HEK293 (cell line): Measurements from ENCODE around the gene MTERF1.

Experiments
- GLI2 ChIP-seq: fragments of 450-650 bp; formaldehyde crosslinking; IDR thresholded peaks from 2 replicates; pipeline ENCODE4; 2017; ENCODE audit warnings: missing biosample characterization, missing genetic modification characterization, low read depth, borderline replicate concordance
- HOXD13 ChIP-seq: sonication (generic); formaldehyde crosslinking; IDR thresholded peaks from 2 replicates; pipeline ENCODE4 v1.8.0; 2022; ENCODE audit warnings: missing genetic modification reagents, borderline replicate concordance
- OSR2 ChIP-seq: fragments of 450-650 bp; formaldehyde crosslinking; IDR thresholded peaks from 2 replicates; pipeline ENCODE4 v1.5.1; 2016; ENCODE audit warnings: missing biosample characterization, missing genetic modification characterization
- PRDM1 ChIP-seq: fragments of 450-650 bp; formaldehyde crosslinking; IDR thresholded peaks from 2 replicates; pipeline ENCODE4; 2016; ENCODE audit warnings: missing biosample characterization, missing genetic modification characterization
- SALL2 ChIP-seq: fragments of 450-650 bp; formaldehyde crosslinking; IDR thresholded peaks from 2 replicates; pipeline ENCODE4 v1.5.0; 2017; ENCODE audit warnings: missing biosample characterization, mild to moderate bottlenecking, missing genetic modification characterization, borderline replicate concordance
- TCF7L2 ChIP-seq: IDR thresholded peaks from 2 replicates; pipeline ENCODE4 v1.6.1; 2011; ENCODE audit warnings: low read depth, mild to moderate bottlenecking, inconsistent platforms, low read length, moderate library complexity, borderline replicate concordance
- YY1 ChIP-seq: fragments of 450-650 bp; formaldehyde crosslinking; IDR thresholded peaks from 2 replicates; pipeline ENCODE4 v1.5.1; 2018; ENCODE audit warnings: missing biosample characterization, missing genetic modification characterization
- ZBTB17 ChIP-seq: fragments of 450-650 bp; formaldehyde crosslinking; IDR thresholded peaks from 2 replicates; pipeline ENCODE4 v1.5.1; 2016; ENCODE audit warnings: missing biosample characterization, missing genetic modification characterization
- ZFP69B ChIP-seq: fragments of 450-650 bp; formaldehyde crosslinking; IDR thresholded peaks from 2 replicates; pipeline ENCODE4 v1.5.1; 2016; ENCODE audit warnings: missing biosample characterization, missing genetic modification characterization
- ZNF112 ChIP-seq: fragments of 450-650 bp; formaldehyde crosslinking; IDR thresholded peaks from 2 replicates; pipeline ENCODE4 v1.5.0; 2017; ENCODE audit warnings: missing biosample characterization, missing genetic modification characterization
- ZNF138 ChIP-seq: fragments of 450-650 bp; formaldehyde crosslinking; IDR thresholded peaks from 2 replicates; pipeline ENCODE4 v1.5.1; 2016; ENCODE audit warnings: missing biosample characterization, missing genetic modification characterization, borderline replicate concordance
- ZNF146 ChIP-seq: fragments of 450-650 bp; formaldehyde crosslinking; IDR thresholded peaks from 2 replicates; pipeline ENCODE4 v1.5.1; 2016; ENCODE audit warnings: missing biosample characterization, missing genetic modification characterization
- ZNF157 ChIP-seq: fragments of 450-650 bp; formaldehyde crosslinking; IDR thresholded peaks from 2 replicates; pipeline ENCODE4 v1.5.1; 2016; ENCODE audit warnings: missing biosample characterization, missing genetic modification characterization
- ZNF16 ChIP-seq: fragments of 450-650 bp; formaldehyde crosslinking; IDR thresholded peaks from 2 replicates; pipeline ENCODE4 v1.5.1; 2016; ENCODE audit warnings: low read depth, missing biosample characterization, missing genetic modification characterization
- ZNF184 ChIP-seq: fragments of 450-650 bp; IDR thresholded peaks from 2 replicates; pipeline ENCODE4 v1.5.1; 2018; ENCODE audit warnings: missing biosample characterization, mild to moderate bottlenecking, missing genetic modification characterization
- ZNF24 ChIP-seq: fragments of 450-650 bp; formaldehyde crosslinking; IDR thresholded peaks from 2 replicates; pipeline ENCODE4 v1.5.1; 2016; ENCODE audit warnings: missing biosample characterization, missing genetic modification characterization
- ZNF248 ChIP-seq: fragments of 450-650 bp; formaldehyde crosslinking; IDR thresholded peaks from 2 replicates; pipeline ENCODE4 v1.5.1; 2017; ENCODE audit warnings: missing biosample characterization, missing genetic modification characterization
- ZNF302 ChIP-seq: fragments of 450-650 bp; formaldehyde crosslinking; IDR thresholded peaks from 2 replicates; pipeline ENCODE4 v1.5.1; 2016; ENCODE audit warnings: missing biosample characterization, missing genetic modification characterization, low read depth
- ZNF529 ChIP-seq: fragments of 450-650 bp; formaldehyde crosslinking; IDR thresholded peaks from 2 replicates; pipeline ENCODE4 v1.5.1; 2017; ENCODE audit warnings: missing genetic modification characterization, missing biosample characterization; ENCODE audit not compliant: insufficient replicate concordance
- ZNF600 ChIP-seq: fragments of 450-650 bp; formaldehyde crosslinking; IDR thresholded peaks from 2 replicates; pipeline ENCODE4 v1.5.1; 2016; ENCODE audit warnings: missing biosample characterization, missing genetic modification characterization
- ZNF610 ChIP-seq: fragments of 450-650 bp; formaldehyde crosslinking; IDR thresholded peaks from 2 replicates; pipeline ENCODE4 v1.5.1; 2016; ENCODE audit warnings: missing biosample characterization, missing genetic modification characterization, borderline replicate concordance
- ZNF626 ChIP-seq: fragments of 450-650 bp; sonication (Bioruptor Pico); formaldehyde crosslinking; IDR thresholded peaks from 2 replicates; pipeline ENCODE4 v1.5.1; 2018; ENCODE audit warnings: missing biosample characterization, missing genetic modification characterization, inconsistent platforms
- ZNF660 ChIP-seq: fragments of 450-650 bp; IDR thresholded peaks from 2 replicates; pipeline ENCODE4 v1.5.1; 2018; ENCODE audit warnings: missing biosample characterization, mild to moderate bottlenecking, missing genetic modification characterization
- ZNF747 ChIP-seq: fragments of 450-650 bp; formaldehyde crosslinking; IDR thresholded peaks from 2 replicates; pipeline ENCODE4 v1.5.1; 2016; ENCODE audit warnings: missing biosample characterization, missing genetic modification characterization
- ZSCAN16 ChIP-seq: fragments of 450-650 bp; formaldehyde crosslinking; IDR thresholded peaks from 2 replicates; pipeline ENCODE4 v1.5.1; 2016; ENCODE audit warnings: missing biosample characterization, missing genetic modification characterization
- TF ChIP-seq, protein P1 (sequence below): fragments of 450-650 bp; formaldehyde crosslinking; IDR thresholded peaks from 2 replicates; pipeline ENCODE4 v1.5.1; 2016; ENCODE audit warnings: missing biosample characterization, missing genetic modification characterization
- TF ChIP-seq, protein P2 (sequence below): fragments of 450-650 bp; formaldehyde crosslinking; IDR thresholded peaks from 2 replicates; pipeline ENCODE4 v1.5.1; 2017; ENCODE audit warnings: missing biosample characterization, missing genetic modification characterization
- TF ChIP-seq, protein P3 (sequence below): fragments of 450-650 bp; formaldehyde crosslinking; IDR thresholded peaks from 2 replicates; pipeline ENCODE4 v1.5.1; 2016; ENCODE audit warnings: missing biosample characterization, missing genetic modification characterization
- TF ChIP-seq, protein P4 (sequence below): fragments of 450-650 bp; formaldehyde crosslinking; IDR thresholded peaks from 2 replicates; pipeline ENCODE4 v1.5.1; 2016; ENCODE audit warnings: missing biosample characterization, missing genetic modification characterization
- TF ChIP-seq, protein P5 (sequence below): fragments of 450-650 bp; formaldehyde crosslinking; IDR thresholded peaks from 2 replicates; pipeline ENCODE4 v1.5.1; 2016; ENCODE audit warnings: missing biosample characterization, missing genetic modification characterization
- TF ChIP-seq, protein P6 (sequence below): fragments of 450-650 bp; formaldehyde crosslinking; IDR thresholded peaks from 2 replicates; pipeline ENCODE4 v1.5.1; 2016; ENCODE audit warnings: missing biosample characterization, missing genetic modification characterization, borderline replicate concordance
- TF ChIP-seq, protein P7 (sequence below): fragments of 450-650 bp; formaldehyde crosslinking; IDR thresholded peaks from 2 replicates; pipeline ENCODE4 v1.5.1; 2016; ENCODE audit warnings: missing biosample characterization, missing genetic modification characterization

MTERF1 gene

DNA sequence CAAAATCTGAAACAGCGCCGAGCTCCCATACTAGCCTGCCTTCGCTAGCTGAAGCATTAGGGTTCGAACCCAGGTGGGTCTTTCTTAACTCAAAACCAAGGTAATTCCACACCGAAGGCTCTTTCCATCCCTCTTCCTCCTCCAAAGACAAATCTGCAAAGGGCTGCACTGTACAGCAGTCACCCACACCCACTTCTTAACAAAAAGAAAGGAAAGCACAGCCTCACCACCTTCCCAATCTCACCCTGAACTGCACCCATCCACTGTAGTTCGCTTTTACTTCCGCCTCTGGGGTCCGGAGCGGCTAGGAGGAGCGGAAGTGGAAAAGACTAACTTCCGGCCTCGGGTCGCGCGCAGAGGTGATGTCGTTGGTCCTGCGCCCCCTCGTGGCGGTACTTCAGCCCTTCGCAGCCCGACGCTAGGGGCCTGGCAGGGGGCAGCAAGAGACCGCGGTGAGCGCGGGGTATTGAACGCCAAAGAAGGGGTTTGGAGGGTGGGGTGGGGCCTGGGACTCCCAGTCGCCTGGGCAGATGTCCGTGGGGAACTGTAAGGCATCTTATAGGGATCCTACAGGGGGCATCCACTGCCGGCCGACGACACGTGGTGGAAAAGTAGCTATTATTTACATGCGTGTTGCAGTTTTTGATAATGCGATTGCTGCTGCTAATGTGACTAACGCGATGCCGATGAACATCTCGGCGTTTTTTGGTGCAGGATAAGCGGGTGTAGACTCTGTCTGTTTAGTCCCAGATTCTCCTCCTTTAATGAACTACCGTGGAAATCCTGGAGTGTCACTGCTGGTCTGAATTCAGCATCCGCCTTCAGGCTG is at the start of gene MTERF1 (continued):
- TF ChIP-seq, protein P1, sequence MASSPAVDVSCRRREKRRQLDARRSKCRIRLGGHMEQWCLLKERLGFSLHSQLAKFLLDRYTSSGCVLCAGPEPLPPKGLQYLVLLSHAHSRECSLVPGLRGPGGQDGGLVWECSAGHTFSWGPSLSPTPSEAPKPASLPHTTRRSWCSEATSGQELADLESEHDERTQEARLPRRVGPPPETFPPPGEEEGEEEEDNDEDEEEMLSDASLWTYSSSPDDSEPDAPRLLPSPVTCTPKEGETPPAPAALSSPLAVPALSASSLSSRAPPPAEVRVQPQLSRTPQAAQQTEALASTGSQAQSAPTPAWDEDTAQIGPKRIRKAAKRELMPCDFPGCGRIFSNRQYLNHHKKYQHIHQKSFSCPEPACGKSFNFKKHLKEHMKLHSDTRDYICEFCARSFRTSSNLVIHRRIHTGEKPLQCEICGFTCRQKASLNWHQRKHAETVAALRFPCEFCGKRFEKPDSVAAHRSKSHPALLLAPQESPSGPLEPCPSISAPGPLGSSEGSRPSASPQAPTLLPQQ, result peak; percentile 68
- TF ChIP-seq ZNF600 (peak; percentile 47; the same call in 1 of the 2 replicates), ZBTB17 (tag by site-specific recombination) (peak; percentile 70), PRDM1 (tag by site-specific recombination) (no peak), ZNF302 (tag by site-specific recombination) (no peak), ZNF660 (tag by site-specific recombination) (peak; percentile 89; the same call in 1 of the 2 replicates), ZNF16 (no peak), TCF7L2 (no peak), ZNF157 (tag by site-specific recombination) (no peak), ZNF248 (tag by site-specific recombination) (no peak), ZNF138 (tag by site-specific recombination) (no peak), ZNF184 (tag by site-specific recombination) (0 out of 2 replicates have a peak, but pooled peaks have one; percentile 11), HOXD13 (peak; percentile 44), ZNF610 (tag by site-specific recombination) (no peak; the same call in 1 of the 2 replicates), ZFP69B (tag by site-specific recombination) (0 out of 2 replicates have a peak, but pooled peaks have one; percentile 49), YY1 (no peak), ZNF24 (0 out of 2 replicates have a peak, but pooled peaks have one; percentile 57), ZNF747 (tag by site-specific recombination) (no peak), GLI2 (tag by site-specific recombination) (no peak), ZSCAN16 (no peak), ZNF626 (tag by site-specific recombination) (no peak), ZNF146 (no peak), ZNF529 (tag by site-specific recombination) (no peak), OSR2 (tag by site-specific recombination) (no peak), SALL2 (tag by site-specific recombination) (no peak), ZNF112 (no peak)
- TF ChIP-seq, protein P2, sequence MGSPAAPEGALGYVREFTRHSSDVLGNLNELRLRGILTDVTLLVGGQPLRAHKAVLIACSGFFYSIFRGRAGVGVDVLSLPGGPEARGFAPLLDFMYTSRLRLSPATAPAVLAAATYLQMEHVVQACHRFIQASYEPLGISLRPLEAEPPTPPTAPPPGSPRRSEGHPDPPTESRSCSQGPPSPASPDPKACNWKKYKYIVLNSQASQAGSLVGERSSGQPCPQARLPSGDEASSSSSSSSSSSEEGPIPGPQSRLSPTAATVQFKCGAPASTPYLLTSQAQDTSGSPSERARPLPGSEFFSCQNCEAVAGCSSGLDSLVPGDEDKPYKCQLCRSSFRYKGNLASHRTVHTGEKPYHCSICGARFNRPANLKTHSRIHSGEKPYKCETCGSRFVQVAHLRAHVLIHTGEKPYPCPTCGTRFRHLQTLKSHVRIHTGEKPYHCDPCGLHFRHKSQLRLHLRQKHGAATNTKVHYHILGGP (tag by site-specific recombination), result no peak
- TF ChIP-seq, protein P3, sequence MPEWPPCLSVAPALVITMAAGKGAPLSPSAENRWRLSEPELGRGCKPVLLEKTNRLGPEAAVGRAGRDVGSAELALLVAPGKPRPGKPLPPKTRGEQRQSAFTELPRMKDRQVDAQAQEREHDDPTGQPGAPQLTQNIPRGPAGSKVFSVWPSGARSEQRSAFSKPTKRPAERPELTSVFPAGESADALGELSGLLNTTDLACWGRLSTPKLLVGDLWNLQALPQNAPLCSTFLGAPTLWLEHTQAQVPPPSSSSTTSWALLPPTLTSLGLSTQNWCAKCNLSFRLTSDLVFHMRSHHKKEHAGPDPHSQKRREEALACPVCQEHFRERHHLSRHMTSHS (tag by site-specific recombination), result no peak
- TF ChIP-seq, protein P4, sequence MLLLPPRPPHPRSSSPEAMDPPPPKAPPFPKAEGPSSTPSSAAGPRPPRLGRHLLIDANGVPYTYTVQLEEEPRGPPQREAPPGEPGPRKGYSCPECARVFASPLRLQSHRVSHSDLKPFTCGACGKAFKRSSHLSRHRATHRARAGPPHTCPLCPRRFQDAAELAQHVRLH (tag by site-specific recombination), result peak; percentile 36; the same call in 1 of the 2 replicates
- TF ChIP-seq, protein P5, sequence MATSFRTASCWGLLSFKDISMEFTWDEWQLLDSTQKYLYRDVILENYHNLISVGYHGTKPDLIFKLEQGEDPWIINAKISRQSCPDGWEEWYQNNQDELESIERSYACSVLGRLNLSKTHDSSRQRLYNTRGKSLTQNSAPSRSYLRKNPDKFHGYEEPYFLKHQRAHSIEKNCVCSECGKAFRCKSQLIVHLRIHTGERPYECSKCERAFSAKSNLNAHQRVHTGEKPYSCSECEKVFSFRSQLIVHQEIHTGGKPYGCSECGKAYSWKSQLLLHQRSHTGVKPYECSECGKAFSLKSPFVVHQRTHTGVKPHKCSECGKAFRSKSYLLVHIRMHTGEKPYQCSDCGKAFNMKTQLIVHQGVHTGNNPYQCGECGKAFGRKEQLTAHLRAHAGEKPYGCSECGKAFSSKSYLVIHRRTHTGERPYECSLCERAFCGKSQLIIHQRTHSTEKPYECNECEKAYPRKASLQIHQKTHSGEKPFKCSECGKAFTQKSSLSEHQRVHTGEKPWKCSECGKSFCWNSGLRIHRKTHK (tag by site-specific recombination), result no peak
- TF ChIP-seq, protein P6, sequence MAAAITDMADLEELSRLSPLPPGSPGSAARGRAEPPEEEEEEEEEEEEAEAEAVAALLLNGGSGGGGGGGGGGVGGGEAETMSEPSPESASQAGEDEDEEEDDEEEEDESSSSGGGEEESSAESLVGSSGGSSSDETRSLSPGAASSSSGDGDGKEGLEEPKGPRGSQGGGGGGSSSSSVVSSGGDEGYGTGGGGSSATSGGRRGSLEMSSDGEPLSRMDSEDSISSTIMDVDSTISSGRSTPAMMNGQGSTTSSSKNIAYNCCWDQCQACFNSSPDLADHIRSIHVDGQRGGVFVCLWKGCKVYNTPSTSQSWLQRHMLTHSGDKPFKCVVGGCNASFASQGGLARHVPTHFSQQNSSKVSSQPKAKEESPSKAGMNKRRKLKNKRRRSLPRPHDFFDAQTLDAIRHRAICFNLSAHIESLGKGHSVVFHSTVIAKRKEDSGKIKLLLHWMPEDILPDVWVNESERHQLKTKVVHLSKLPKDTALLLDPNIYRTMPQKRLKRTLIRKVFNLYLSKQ, result no peak
- TF ChIP-seq, protein P7, sequence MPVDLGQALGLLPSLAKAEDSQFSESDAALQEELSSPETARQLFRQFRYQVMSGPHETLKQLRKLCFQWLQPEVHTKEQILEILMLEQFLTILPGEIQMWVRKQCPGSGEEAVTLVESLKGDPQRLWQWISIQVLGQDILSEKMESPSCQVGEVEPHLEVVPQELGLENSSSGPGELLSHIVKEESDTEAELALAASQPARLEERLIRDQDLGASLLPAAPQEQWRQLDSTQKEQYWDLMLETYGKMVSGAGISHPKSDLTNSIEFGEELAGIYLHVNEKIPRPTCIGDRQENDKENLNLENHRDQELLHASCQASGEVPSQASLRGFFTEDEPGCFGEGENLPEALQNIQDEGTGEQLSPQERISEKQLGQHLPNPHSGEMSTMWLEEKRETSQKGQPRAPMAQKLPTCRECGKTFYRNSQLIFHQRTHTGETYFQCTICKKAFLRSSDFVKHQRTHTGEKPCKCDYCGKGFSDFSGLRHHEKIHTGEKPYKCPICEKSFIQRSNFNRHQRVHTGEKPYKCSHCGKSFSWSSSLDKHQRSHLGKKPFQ (tag by site-specific recombination), result no peak
